ENCODE results near the gene TMEM131.
"Not testable (repeated sequence)": the region's sequence is repeated elsewhere in the genome, so short reads cannot be mapped to it uniquely, and the experiment has no call there.

The TMEM131 gene

GRCh38 chr2:97880334-97880733 is 115.4 kb downstream of the TMEM131 start:
- Histone ChIP-seq H3K4me3 (ENCODE audit: low read depth, low read length) (no peak overlapping the region), H3K9ac (ENCODE audit: low read length) (no peak overlapping the region)

DNA sequence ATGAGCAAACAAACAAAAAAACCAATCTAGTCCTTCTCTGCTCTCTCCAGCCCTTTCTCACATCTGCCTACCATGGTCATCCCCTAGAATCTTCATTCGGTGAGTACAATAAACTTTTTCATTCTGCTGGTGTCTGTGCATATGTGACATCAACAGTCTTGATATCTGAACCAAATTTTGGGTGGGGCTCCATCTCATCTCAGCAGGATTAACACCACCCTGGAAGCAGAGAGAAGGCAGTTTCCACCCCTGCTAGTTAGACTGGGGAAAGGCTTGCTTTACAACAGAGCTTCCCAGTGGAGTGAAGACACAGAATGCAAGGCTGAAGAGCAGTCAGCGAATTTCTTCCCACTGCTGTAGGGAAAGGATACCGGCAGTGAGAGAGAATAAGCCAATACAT is 116.9 kb downstream of the TMEM131 start:
- H3K4me1 ChIP-seq (ENCODE audit: control insufficient read depth, insufficient read depth, low read length) = peaks cover 4% of the 10 kb centered on the region
- no peak overlapping the region for H3K27ac ChIP-seq (ENCODE audit: low read depth, low read length)
- 0 out of 2 replicates have a peak, but pooled peaks cover 3% of the 10 kb centered on the region for H3K36me3 ChIP-seq (ENCODE audit: control insufficient read depth, insufficient read depth, low read length)
- H3K9ac ChIP-seq (ENCODE audit: low read length) = no peak overlapping the region
- peaks cover 14% of the 10 kb centered on the region for H3K9me3 ChIP-seq (ENCODE audit: control insufficient read depth, insufficient read depth, low read depth, low read length)
- H3K27me3 ChIP-seq (ENCODE audit: control insufficient read depth, insufficient read depth, low read length) = no peaks in the 10 kb centered on the region
- no peak overlapping the region for H3K4me3 ChIP-seq (ENCODE audit: low read depth, low read length)

More at GRCh38 chr2:97880334-97880733, 115.4 kb downstream of the TMEM131 start:
- Histone ChIP-seq H3K36me3 (ENCODE audit: control insufficient read depth, insufficient read depth, low read length) (0 out of 2 replicates have a peak, but pooled peaks cover 3% of the 10 kb centered on the region), H3K27ac (ENCODE audit: low read depth, low read length) (no peak overlapping the region), H3K9me3 (ENCODE audit: control insufficient read depth, insufficient read depth, low read depth, low read length) (peaks cover 9% of the 10 kb centered on the region), H3K27me3 (ENCODE audit: control insufficient read depth, insufficient read depth, low read length) (no peaks in the 10 kb centered on the region), H3K4me1 (ENCODE audit: control insufficient read depth, insufficient read depth, low read length) (peaks cover 4% of the 10 kb centered on the region)

DNA sequence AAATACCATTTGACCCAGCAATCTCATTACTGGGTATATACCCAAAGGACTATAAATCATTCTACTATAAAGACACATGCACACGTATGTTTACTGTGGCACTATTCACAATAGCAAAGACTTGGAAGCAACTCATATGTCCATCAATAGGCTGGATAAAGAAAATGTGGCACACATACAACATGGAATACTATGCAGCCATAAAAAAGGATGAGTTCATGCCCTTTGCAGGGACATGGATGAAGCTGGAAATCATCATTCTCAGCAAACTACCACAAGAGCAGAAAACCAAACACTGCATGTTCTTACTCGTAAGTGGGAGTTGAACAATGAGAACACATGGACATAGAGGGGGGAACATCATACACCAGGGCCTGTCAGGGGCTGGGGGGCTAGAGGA is 117.4 kb downstream of the TMEM131 start:
- H3K4me1 ChIP-seq (ENCODE audit: control insufficient read depth, insufficient read depth, low read length); H3K36me3 ChIP-seq (ENCODE audit: control insufficient read depth, insufficient read depth, low read length); H3K4me3 ChIP-seq (ENCODE audit: low read depth, low read length); H3K9ac ChIP-seq (ENCODE audit: low read length); H3K27me3 ChIP-seq (ENCODE audit: control insufficient read depth, insufficient read depth, low read length); H3K27ac ChIP-seq (ENCODE audit: low read depth, low read length): not testable (repeated sequence)
- H3K9me3 ChIP-seq (ENCODE audit: control insufficient read depth, insufficient read depth, low read depth, low read length) = peaks cover 18% of the 10 kb centered on the region

DNA sequence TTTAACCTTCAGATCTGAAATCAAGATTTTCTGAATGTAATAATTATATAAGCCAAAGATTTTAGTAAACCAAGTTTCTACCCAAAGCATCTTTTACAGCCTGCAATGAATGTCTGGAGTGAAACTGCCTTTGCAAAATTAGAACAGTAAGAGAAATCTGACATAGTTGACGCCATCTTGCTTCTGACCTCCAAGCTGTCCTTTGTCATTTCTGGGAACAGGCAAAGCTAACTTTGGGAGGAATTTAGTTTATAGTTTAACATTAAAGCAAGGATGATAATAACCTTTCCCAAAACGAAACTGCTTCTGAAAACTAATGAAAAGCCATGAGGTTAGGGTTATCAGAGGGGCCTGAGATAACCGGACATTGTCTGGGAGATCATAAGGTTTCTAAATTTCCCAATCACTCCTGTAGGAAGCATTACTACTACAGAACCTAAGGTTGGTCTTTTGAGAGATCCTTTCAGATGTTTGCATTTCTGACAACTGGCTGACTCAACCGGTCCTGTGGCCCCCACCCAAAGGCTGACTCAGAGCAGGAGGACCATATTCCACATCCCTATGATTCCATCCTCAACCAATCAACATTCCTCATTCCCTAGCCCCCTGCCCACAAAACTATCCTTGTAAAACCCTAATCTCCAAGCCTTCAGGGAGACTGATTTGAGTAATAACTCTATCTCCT is 124.5 kb downstream of the TMEM131 start:
- H3K36me3 ChIP-seq (ENCODE audit: control insufficient read depth, insufficient read depth, low read length) = peaks cover 4% of the 10 kb centered on the region; the same call in 1 of the 2 replicates
- no peak overlapping the region; the same call in 1 of the 2 replicates for H3K27ac ChIP-seq (ENCODE audit: low read depth, low read length)

DNA sequence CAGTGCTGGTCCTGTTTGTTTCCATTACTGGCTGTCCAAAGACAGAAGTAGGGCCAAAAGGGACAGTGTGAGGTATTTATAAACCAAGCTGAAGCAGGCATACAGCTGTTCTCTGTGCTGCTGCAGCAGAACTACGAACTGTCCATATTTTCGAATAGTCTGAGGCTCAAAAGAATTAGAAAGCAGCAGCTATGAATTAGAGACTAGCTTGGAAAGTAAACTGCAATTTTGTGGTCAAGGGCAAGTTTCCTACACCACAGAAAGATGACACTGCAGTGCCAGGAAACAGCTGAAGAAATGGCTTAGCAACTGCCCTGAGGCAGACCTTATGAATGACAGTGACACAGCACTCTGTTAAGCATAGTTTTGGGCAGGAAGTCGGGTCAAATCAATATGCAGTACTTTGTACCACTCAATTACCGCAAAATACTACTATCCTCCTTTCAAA is 125.3 kb downstream of the TMEM131 start:
- Histone ChIP-seq H3K4me3 (ENCODE audit: low read depth, low read length) (no peak overlapping the region), H3K27ac (ENCODE audit: low read depth, low read length) (peak overlapping the region; percentile 4; the same call in 1 of the 2 replicates)

More for the DNA sequence above, 124.5 kb downstream of the TMEM131 start:
- peaks cover 24% of the 10 kb centered on the region for H3K4me1 ChIP-seq (ENCODE audit: control insufficient read depth, insufficient read depth, low read length)
- H3K4me3 ChIP-seq (ENCODE audit: low read depth, low read length) = no peak overlapping the region
- H3K9ac ChIP-seq (ENCODE audit: low read length) = no peak overlapping the region
- peaks cover 32% of the 10 kb centered on the region for H3K9me3 ChIP-seq (ENCODE audit: control insufficient read depth, insufficient read depth, low read depth, low read length)
- no peaks in the 10 kb centered on the region for H3K27me3 ChIP-seq (ENCODE audit: control insufficient read depth, insufficient read depth, low read length)

DNA sequence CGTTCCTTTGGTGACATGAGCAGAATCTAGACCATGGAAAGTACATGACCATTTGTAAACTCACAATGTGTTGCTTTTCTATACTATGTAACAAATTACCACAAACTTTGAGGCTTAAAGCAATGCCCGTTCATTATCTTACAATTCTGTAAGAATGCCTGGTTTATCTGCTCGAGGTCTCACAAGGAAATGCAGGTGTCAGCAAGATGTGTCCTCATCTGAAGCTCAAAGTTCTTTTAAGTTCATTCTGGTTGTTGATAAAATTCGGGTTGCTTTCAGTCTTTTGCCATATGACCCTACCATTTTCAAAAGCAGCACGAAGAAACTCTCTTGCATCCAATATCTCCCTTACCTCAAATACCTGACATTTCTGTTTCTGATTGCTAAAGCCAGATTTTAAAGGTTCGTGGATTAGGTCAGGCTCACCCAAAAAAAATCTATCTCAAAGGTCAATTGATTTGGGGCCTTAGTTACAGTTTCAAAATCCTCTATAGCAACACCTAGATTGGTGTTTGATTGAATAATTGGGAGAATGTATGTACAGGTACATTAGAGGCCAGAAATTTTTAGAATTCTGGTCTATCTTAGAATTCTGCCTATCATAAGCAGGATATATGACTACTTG is 125.9 kb downstream of the TMEM131 start:
- Histone ChIP-seq H3K9ac (ENCODE audit: low read length) (peak overlapping the region; percentile 4), H3K27me3 (ENCODE audit: control insufficient read depth, insufficient read depth, low read length) (no peaks in the 10 kb centered on the region), H3K4me1 (ENCODE audit: control insufficient read depth, insufficient read depth, low read length) (peaks cover 24% of the 10 kb centered on the region), H3K9me3 (ENCODE audit: control insufficient read depth, insufficient read depth, low read depth, low read length) (peaks cover 32% of the 10 kb centered on the region), H3K4me3 (ENCODE audit: low read depth, low read length) (no peak overlapping the region), H3K27ac (ENCODE audit: low read depth, low read length) (peak overlapping the region; percentile 4; the same call in 1 of the 2 replicates), H3K36me3 (ENCODE audit: control insufficient read depth, insufficient read depth, low read length) (peaks cover 4% of the 10 kb centered on the region; the same call in 1 of the 2 replicates)

More for the DNA sequence above, 125.3 kb downstream of the TMEM131 start:
- H3K36me3 ChIP-seq (ENCODE audit: control insufficient read depth, insufficient read depth, low read length) = peaks cover 4% of the 10 kb centered on the region; the same call in 1 of the 2 replicates
- no peak overlapping the region for H3K9ac ChIP-seq (ENCODE audit: low read length)
- H3K9me3 ChIP-seq (ENCODE audit: control insufficient read depth, insufficient read depth, low read depth, low read length) = peaks cover 32% of the 10 kb centered on the region
- H3K27me3 ChIP-seq (ENCODE audit: control insufficient read depth, insufficient read depth, low read length) = no peaks in the 10 kb centered on the region
- H3K4me1 ChIP-seq (ENCODE audit: control insufficient read depth, insufficient read depth, low read length) = peaks cover 24% of the 10 kb centered on the region

DNA sequence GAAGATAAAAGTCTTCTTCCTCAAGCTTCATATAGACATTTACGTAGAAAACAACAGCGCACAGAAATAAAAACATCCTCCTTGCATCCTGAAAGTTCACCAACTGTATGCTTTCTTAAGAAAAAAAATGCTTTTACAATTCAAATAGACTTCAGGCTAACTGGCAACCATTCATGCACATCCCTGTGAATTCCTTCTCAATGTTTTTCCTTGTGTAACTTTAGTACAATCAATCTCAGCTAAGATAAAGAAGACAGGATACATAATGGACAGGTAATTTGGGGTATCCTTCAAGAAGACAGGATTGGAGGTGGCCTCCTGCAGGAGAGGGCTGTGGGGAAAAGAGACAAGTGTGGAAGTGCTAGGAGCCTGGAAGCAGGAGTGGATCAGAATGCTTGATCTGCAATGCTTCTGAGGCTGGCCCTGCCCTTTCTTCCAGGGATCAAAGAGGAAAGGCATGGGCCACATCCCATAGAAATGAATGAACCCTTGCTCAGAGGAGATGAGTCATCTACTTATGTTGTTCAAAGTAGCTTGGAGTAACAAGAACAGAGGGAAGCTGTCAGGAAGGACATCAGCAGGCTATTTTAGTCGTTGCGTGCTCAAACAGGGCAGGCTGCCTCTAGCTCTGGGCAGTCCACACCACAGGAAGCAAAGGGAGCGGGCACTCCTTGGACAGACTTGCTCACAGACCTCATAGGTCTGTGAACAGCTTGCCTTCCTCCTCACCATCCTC is 126.6 kb downstream of the TMEM131 start:
- Histone ChIP-seq H3K36me3 (ENCODE audit: control insufficient read depth, insufficient read depth, low read length) (peaks cover 4% of the 10 kb centered on the region; the same call in 1 of the 2 replicates), H3K9ac (ENCODE audit: low read length) (peak overlapping the region; percentile 4), H3K27ac (ENCODE audit: low read depth, low read length) (peak overlapping the region; percentile 4; the same call in 1 of the 2 replicates), H3K27me3 (ENCODE audit: control insufficient read depth, insufficient read depth, low read length) (no peaks in the 10 kb centered on the region), H3K4me3 (ENCODE audit: low read depth, low read length) (no peak overlapping the region), H3K9me3 (ENCODE audit: control insufficient read depth, insufficient read depth, low read depth, low read length) (peaks cover 29% of the 10 kb centered on the region), H3K4me1 (ENCODE audit: control insufficient read depth, insufficient read depth, low read length) (peaks cover 24% of the 10 kb centered on the region)

GRCh38 chr2:97863829-97864228 is 131.9 kb downstream of the TMEM131 start:
- Histone ChIP-seq H3K36me3 (ENCODE audit: control insufficient read depth, insufficient read depth, low read length) (no peaks in the 10 kb centered on the region), H3K9ac (ENCODE audit: low read length) (no peak overlapping the region), H3K4me1 (ENCODE audit: control insufficient read depth, insufficient read depth, low read length) (peaks cover 7% of the 10 kb centered on the region; the same call in 1 of the 2 replicates), H3K4me3 (ENCODE audit: low read depth, low read length) (no peak overlapping the region), H3K27ac (ENCODE audit: low read depth, low read length) (no peak overlapping the region), H3K27me3 (ENCODE audit: control insufficient read depth, insufficient read depth, low read length) (no peaks in the 10 kb centered on the region), H3K9me3 (ENCODE audit: control insufficient read depth, insufficient read depth, low read depth, low read length) (no peaks in the 10 kb centered on the region)

DNA sequence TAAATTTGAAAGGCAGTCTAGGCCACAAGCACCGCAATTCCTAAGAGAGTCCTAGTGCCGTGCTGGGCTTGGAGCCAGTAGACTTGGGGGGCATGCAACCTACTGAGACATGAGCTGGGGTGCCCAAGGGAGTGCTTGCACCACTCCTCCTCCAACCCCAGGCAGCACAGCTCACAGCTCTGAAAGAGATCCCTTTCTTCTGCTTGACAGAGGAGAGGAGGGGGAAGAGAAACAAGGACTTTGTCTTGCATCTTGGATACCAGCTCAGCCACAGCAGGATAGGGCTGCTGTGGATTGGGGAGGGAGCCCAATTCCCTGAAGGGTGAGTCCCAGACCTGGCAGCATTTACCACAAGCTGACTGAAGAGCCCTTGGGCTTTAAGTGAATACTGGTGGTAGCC is 134.6 kb downstream of the TMEM131 start:
- Histone ChIP-seq H3K9me3 (ENCODE audit: control insufficient read depth, insufficient read depth, low read depth, low read length) (no peaks in the 10 kb centered on the region), H3K27me3 (ENCODE audit: control insufficient read depth, insufficient read depth, low read length) (no peaks in the 10 kb centered on the region), H3K4me3 (ENCODE audit: low read depth, low read length) (no peak overlapping the region), H3K36me3 (ENCODE audit: control insufficient read depth, insufficient read depth, low read length) (no peaks in the 10 kb centered on the region), H3K4me1 (ENCODE audit: control insufficient read depth, insufficient read depth, low read length) (peaks cover 3% of the 10 kb centered on the region; the same call in 1 of the 2 replicates), H3K27ac (ENCODE audit: low read depth, low read length) (no peak overlapping the region), H3K9ac (ENCODE audit: low read length) (no peak overlapping the region)

DNA sequence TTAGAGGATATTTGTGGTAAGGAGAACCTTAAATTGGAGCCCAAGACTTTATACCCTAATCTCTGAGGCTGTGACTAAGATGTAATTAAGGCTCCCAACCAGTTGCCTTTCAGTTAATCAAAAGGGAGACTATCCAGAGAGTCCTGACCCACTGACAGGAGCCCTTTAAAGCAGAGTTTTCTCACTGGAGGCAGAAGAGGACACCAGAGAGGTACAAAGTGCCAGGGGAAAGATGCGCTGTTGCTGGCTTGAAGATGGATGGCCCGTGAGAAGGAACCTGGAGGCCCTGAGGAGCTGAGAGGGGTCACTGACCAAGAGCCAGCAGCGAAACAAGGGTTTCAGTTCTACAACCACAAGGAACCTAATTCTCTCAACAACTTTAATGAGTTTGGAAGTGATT is 137.3 kb downstream of the TMEM131 start:
- Histone ChIP-seq H3K27ac (ENCODE audit: low read depth, low read length) (no peak overlapping the region), H3K9ac (ENCODE audit: low read length) (no peak overlapping the region), H3K4me1 (ENCODE audit: control insufficient read depth, insufficient read depth, low read length) (peaks cover 3% of the 10 kb centered on the region; the same call in 1 of the 2 replicates), H3K9me3 (ENCODE audit: control insufficient read depth, insufficient read depth, low read depth, low read length) (no peaks in the 10 kb centered on the region), H3K27me3 (ENCODE audit: control insufficient read depth, insufficient read depth, low read length) (no peaks in the 10 kb centered on the region), H3K36me3 (ENCODE audit: control insufficient read depth, insufficient read depth, low read length) (no peaks in the 10 kb centered on the region), H3K4me3 (ENCODE audit: low read depth, low read length) (no peak overlapping the region)

Measured in HUES6 (cell line).